ENCODE results near the gene PRAC2. TPM values are rescaled to one million over a fixed set of nuclear protein-coding genes. Genes with fewer than 3 reads are reported as not detected.
"Not testable (repeated sequence)": the region's sequence is repeated elsewhere in the genome, so short reads cannot be mapped to it uniquely, and the experiment has no call there.

Gene PRAC2
- total and polyA plus RNA-seq, 4 experiments from 2014 or later, result not detected

GRCh38 chr17:48716549-48716948 is 6.4 kb upstream of the PRAC2 start:
- intact Hi-C loops (cut with micrococcal nuclease), result loop anchor here (5.0 kb wide), 1 partner anchor 36 kb away; no protein-coding TSS in a partner anchor
- CTCF ChIA-PET (ENCODE audit: partially characterized antibody); H3K27ac ChIP-seq (ENCODE audit: low read depth, low read length); H3K4me3 Mint-ChIP-seq; H3K36me3 Mint-ChIP-seq; H3K36me3 ChIP-seq (ENCODE audit: insufficient read depth, low read length); DNase-seq; H3K4me3 ChIP-seq (ENCODE audit: low read length in 2 of 2); H3K9me3 ChIP-seq (ENCODE audit: control insufficient read depth in 1 of 2, low read length in 2 of 2): not testable (repeated sequence)
- Mint-ChIP-seq H3K9me3 (peaks cover 0 to 22% (median 6%) of the 10 kb centered on the region in 8 donors), H3K27ac (peak overlapping the region in 2 of 7 donors; percentile 35 to 75), H3K4me1 (peaks cover 7 to 31% (median 15%) of the 10 kb centered on the region in 4 donors), H3K27me3 (peaks cover 59 to 67% of the 10 kb centered on the region in 2 donors)
- Histone ChIP-seq H3K4me1 (ENCODE audit: insufficient read depth, low read length) (peaks cover 13% of the 10 kb centered on the region), H3K27me3 (ENCODE audit: insufficient read depth, low read length) (peaks cover 58% of the 10 kb centered on the region)
- POLR2A ChIA-PET (ENCODE audit: partially characterized antibody), result interaction anchor here (1.0 kb wide), 1 partner anchor 11 kb away, joined by 3 read pairs; no protein-coding TSS in a partner anchor

DNA sequence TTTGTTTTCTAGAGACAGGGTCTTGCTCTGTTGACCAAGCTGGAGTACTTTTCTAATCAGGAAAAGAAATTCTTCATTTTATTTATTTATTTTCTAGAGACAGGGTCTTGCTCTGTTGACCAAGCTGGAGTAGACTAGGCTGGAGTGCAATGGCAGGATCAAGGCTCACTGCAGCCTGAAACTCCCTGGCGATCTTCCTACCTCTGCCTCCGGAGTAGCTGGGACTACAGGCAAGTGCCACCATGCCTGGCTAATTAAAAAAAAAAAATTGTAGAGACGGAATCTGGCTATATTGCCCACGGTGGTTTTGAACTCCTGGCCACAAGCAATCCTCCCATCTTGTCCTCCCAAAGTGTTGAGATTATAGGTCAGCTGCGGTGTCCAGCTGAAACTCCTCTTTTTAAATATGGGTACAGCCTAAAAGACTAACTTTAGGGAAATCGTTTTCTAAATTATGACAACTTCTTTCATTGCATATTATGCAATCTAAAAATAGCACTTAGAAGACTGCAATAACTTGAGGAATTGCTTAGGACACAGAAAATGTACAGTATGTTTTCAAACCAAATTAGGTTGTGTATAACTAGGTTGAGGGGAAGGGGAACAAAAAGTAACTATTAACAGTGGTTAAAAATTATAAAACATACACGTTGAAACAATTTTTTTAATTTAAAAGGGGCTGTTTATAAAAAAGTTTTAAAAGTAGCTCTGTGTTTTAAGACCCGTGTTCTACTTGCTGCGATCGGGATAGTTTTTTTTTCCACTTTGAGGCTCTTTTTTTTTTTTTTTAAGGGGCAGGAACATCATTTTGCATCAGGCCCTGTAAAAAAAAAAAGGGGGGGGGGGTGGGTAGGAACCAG is 5.4 kb upstream of the PRAC2 start:
- Histone ChIP-seq H3K27me3 (ENCODE audit: insufficient read depth, low read length) (peaks cover 64% of the 10 kb centered on the region), H3K9me3 (ENCODE audit: control insufficient read depth in 1 of 2, low read length in 2 of 2) (no peaks in the 10 kb centered on the region), H3K4me1 (ENCODE audit: insufficient read depth, low read length) (peaks cover 15% of the 10 kb centered on the region), H3K4me3 (ENCODE audit: low read length in 2 of 2) (no peak overlapping the region), H3K27ac (ENCODE audit: low read depth, low read length) (no peak overlapping the region), H3K36me3 (ENCODE audit: insufficient read depth, low read length) (no peaks in the 10 kb centered on the region)
- POLR2A ChIA-PET (ENCODE audit: partially characterized antibody), result interaction anchor here (1.2 to 2.0 kb wide), 3 partner anchors 11 to 112 kb away, joined by 3 to 7 read pairs (median 3); partner anchors contain the start of gene HOXB13
- no peak for DNase-seq
- H3K27ac Mint-ChIP-seq, result peak overlapping the region in 5 of 7 donors; percentile 65 to 83 (median 78)
- peaks cover 0 to 2% of the 10 kb centered on the region in 2 donors for H3K36me3 Mint-ChIP-seq
- peaks cover 0 to 24% (median 6%) of the 10 kb centered on the region in 8 donors for H3K9me3 Mint-ChIP-seq
- peaks cover 7 to 36% (median 15%) of the 10 kb centered on the region in 4 donors for H3K4me1 Mint-ChIP-seq
- CTCF ChIA-PET (ENCODE audit: partially characterized antibody), result interaction anchor here (1.9 kb wide), 1 partner anchor 39 kb away, joined by 5 read pairs; no protein-coding TSS in a partner anchor
- peaks cover 60 to 70% of the 10 kb centered on the region in 2 donors for H3K27me3 Mint-ChIP-seq
- peak overlapping the region in 2 of 8 donors; percentile 50 to 51 for H3K4me3 Mint-ChIP-seq
- intact Hi-C loops (cut with micrococcal nuclease), result loop anchor here (5.0 kb wide), 1 partner anchor 35 kb away; no protein-coding TSS in a partner anchor

DNA sequence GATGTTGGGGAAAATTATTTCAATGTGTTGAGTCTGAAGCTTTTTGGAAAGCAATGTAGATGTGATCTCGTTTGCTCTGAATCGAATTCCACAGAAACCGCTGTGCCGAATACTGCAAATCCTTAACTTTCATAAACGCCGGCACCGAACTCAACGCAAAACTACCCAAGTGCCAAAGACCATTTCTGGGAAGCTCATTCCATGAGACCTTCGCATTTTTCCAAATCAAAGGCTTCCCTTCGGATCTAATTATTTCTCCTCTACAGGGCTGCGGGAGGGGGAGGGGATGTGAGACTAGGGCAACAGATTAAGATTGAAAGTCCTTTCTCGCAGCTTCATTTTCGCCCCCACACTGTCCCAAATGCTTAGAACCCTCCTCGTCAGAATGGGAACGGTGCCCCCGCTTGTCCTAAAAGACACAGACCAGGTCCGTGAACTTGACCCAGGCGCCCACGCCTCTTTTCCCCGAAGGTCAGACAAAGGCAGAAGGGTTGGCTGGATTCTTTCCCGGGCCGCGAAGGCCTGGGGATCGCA is 4.7 kb upstream of the PRAC2 start:
- H3K27me3 ChIP-seq (ENCODE audit: insufficient read depth, low read length), result peaks cover 67% of the 10 kb centered on the region
- Mint-ChIP-seq H3K4me3 (peak overlapping the region; percentile 7 to 69 (median 32)), H3K27me3 (peaks cover 65 to 72% of the 10 kb centered on the region in 2 donors), H3K9me3 (peaks cover 0 to 25% (median 6%) of the 10 kb centered on the region in 8 donors), H3K36me3 (peaks cover 0 to 2% of the 10 kb centered on the region in 2 donors), H3K4me1 (peaks cover 7 to 43% (median 17%) of the 10 kb centered on the region in 4 donors), H3K27ac (peak overlapping the region in 4 of 7 donors; percentile 30 to 93 (median 69))
- ChIA-PET CTCF (ENCODE audit: partially characterized antibody) (interaction anchor here (1.9 kb wide), 1 partner anchor 40 kb away, joined by 5 read pairs; no protein-coding TSS in a partner anchor), POLR2A (ENCODE audit: partially characterized antibody) (interaction anchor here (0.6 to 2.0 kb wide), 4 partner anchors 11 to 165 kb away, joined by 3 to 7 read pairs (median 3); partner anchors contain the start of gene HOXB13)
- no peak overlapping the region for H3K27ac ChIP-seq (ENCODE audit: low read depth, low read length)
- no peak overlapping the region for H3K4me3 ChIP-seq (ENCODE audit: low read length in 2 of 2)
- intact Hi-C loops (cut with micrococcal nuclease), result loop anchor here (5.0 kb wide), 1 partner anchor 34 kb away; no protein-coding TSS in a partner anchor
- no peak for DNase-seq
- no peaks in the 10 kb centered on the region for H3K9me3 ChIP-seq (ENCODE audit: control insufficient read depth in 1 of 2, low read length in 2 of 2)
- H3K36me3 ChIP-seq (ENCODE audit: insufficient read depth, low read length), result no peaks in the 10 kb centered on the region
- H3K4me1 ChIP-seq (ENCODE audit: insufficient read depth, low read length), result peaks cover 20% of the 10 kb centered on the region

- CTCF ChIA-PET (ENCODE audit: partially characterized antibody), result interaction anchor here (1.9 kb wide), 1 partner anchor 41 kb away, joined by 5 read pairs; no protein-coding TSS in a partner anchor
- peak overlapping the region in 6 of 7 donors; percentile 30 to 93 (median 72) for H3K27ac Mint-ChIP-seq
Measured at GRCh38 chr17:48718761-48719641, 4.0 kb upstream of the PRAC2 start.

GRCh38 chr17:48719642-48720265 is 3.2 kb upstream of the PRAC2 start:
- peak overlapping the region in 3 of 7 donors; percentile 24 to 93 (median 73) for H3K27ac Mint-ChIP-seq
- no peak overlapping the region for H3K4me3 ChIP-seq (ENCODE audit: low read length in 2 of 2)
- H3K4me1 ChIP-seq (ENCODE audit: insufficient read depth, low read length), result peaks cover 34% of the 10 kb centered on the region
- DNase-seq, result no peak
- H3K27me3 ChIP-seq (ENCODE audit: insufficient read depth, low read length), result peaks cover 80% of the 10 kb centered on the region
- peaks cover 0 to 33% (median 6%) of the 10 kb centered on the region in 8 donors for H3K9me3 Mint-ChIP-seq
- no peaks in the 10 kb centered on the region for H3K36me3 ChIP-seq (ENCODE audit: insufficient read depth, low read length)
- no peak overlapping the region for H3K27ac ChIP-seq (ENCODE audit: low read depth, low read length)
- H3K36me3 Mint-ChIP-seq, result peaks cover 0 to 2% of the 10 kb centered on the region in 2 donors
- no peaks in the 10 kb centered on the region for H3K9me3 ChIP-seq (ENCODE audit: control insufficient read depth in 1 of 2, low read length in 2 of 2)
- H3K4me3 Mint-ChIP-seq, result peak overlapping the region in 5 of 8 donors; percentile 25 to 69 (median 39)
- ChIA-PET CTCF (ENCODE audit: partially characterized antibody) (no interaction called here), POLR2A (ENCODE audit: partially characterized antibody) (interaction anchor here (0.9 kb wide), 1 partner anchor 32 kb away, joined by 3 read pairs; no protein-coding TSS in a partner anchor)
- peaks cover 74 to 75% of the 10 kb centered on the region in 2 donors for H3K27me3 Mint-ChIP-seq
- intact Hi-C loops (cut with micrococcal nuclease), result loop anchor here (5.0 kb wide), 1 partner anchor 33 kb away; no protein-coding TSS in a partner anchor
- H3K4me1 Mint-ChIP-seq, result peaks cover 18 to 58% (median 28%) of the 10 kb centered on the region in 4 donors

More at GRCh38 chr17:48718761-48719641, 4.0 kb upstream of the PRAC2 start:
- peak in 1 of 5 donors; percentile 30 for DNase-seq
- peaks cover 0 to 2% of the 10 kb centered on the region in 2 donors for H3K36me3 Mint-ChIP-seq
- Histone ChIP-seq H3K4me3 (ENCODE audit: low read length in 2 of 2) (no peak overlapping the region), H3K36me3 (ENCODE audit: insufficient read depth, low read length) (no peaks in the 10 kb centered on the region), H3K9me3 (ENCODE audit: control insufficient read depth in 1 of 2, low read length in 2 of 2) (no peaks in the 10 kb centered on the region), H3K27me3 (ENCODE audit: insufficient read depth, low read length) (peaks cover 74% of the 10 kb centered on the region), H3K4me1 (ENCODE audit: insufficient read depth, low read length) (peaks cover 27% of the 10 kb centered on the region), H3K27ac (ENCODE audit: low read depth, low read length) (no peak overlapping the region)
- POLR2A ChIA-PET (ENCODE audit: partially characterized antibody), result interaction anchor here (0.6 to 2.0 kb wide), 4 partner anchors 10 to 165 kb away, joined by 3 to 7 read pairs (median 3); partner anchors contain the start of gene HOXB13
- H3K4me3 Mint-ChIP-seq, result peak overlapping the region; percentile 20 to 69 (median 50)
- intact Hi-C loops (cut with micrococcal nuclease), result loop anchor here (5.0 kb wide), 1 partner anchor 33 kb away; no protein-coding TSS in a partner anchor
- peaks cover 12 to 50% (median 22%) of the 10 kb centered on the region in 4 donors for H3K4me1 Mint-ChIP-seq
- H3K9me3 Mint-ChIP-seq, result peaks cover 0 to 28% (median 6%) of the 10 kb centered on the region in 8 donors
- H3K27me3 Mint-ChIP-seq, result peaks cover 68 to 75% of the 10 kb centered on the region in 2 donors
